Progenitor cell of endocrine pancreas (in vitro differentiated cells): ENCODE results near the gene DCTN2. TPM values are rescaled to one million over a fixed set of nuclear protein-coding genes. Genes with fewer than 3 reads are reported as not detected.
"Not testable (repeated sequence)": the region's sequence is repeated elsewhere in the genome, so short reads cannot be mapped to it uniquely, and the experiment has no call there.

Experiments
- DNase-seq: peaks from one replicate; pipeline ENCODE4 v3.0.0; 2021; ENCODE audit warnings: low spot score; ENCODE audit not compliant: unreplicated experiment
- H3K27ac Mint-ChIP-seq: 2 replicates; pipeline ENCODE4 v1.8.0; 2021; ENCODE audit warnings: mild to moderate bottlenecking, moderate library complexity, mixed read lengths
- H3K27me3 Mint-ChIP-seq: 2 replicates; pipeline ENCODE4 v1.8.0; 2021; ENCODE audit warnings: mixed read lengths
- H3K36me3 Mint-ChIP-seq: 2 replicates; pipeline ENCODE4 v1.8.0; 2022; ENCODE audit warnings: mixed read lengths; ENCODE audit not compliant: insufficient read depth
- H3K4me1 Mint-ChIP-seq: 2 replicates; pipeline ENCODE4 v1.8.0; 2021; ENCODE audit warnings: low read depth, mixed read lengths
- H3K4me3 Mint-ChIP-seq: 2 replicates; pipeline ENCODE4 v1.8.0; 2021; ENCODE audit warnings: low read depth, mild to moderate bottlenecking, moderate library complexity, mixed read lengths
- H3K9me3 Mint-ChIP-seq: 2 replicates; pipeline ENCODE4 v1.8.0; 2021; ENCODE audit warnings: low read depth, mixed read lengths
- total RNA-seq: library from RNA; stranded (reverse); gene quantifications from 2 replicates; pipeline ENCODE4 v1.2.1, GENCODE V29; 2021
- TF ChIP-seq, protein P1 (sequence below): fragments of 200-600 bp; sonication (generic); IDR thresholded peaks from one replicate; pipeline ENCODE4 v1.5.0; 2021; ENCODE audit warnings: antibody characterized with exemption, mild to moderate bottlenecking; ENCODE audit not compliant: unreplicated experiment

The DCTN2 gene
- total RNA-seq, 1 donor from 2014 or later = 144 TPM

DNA sequence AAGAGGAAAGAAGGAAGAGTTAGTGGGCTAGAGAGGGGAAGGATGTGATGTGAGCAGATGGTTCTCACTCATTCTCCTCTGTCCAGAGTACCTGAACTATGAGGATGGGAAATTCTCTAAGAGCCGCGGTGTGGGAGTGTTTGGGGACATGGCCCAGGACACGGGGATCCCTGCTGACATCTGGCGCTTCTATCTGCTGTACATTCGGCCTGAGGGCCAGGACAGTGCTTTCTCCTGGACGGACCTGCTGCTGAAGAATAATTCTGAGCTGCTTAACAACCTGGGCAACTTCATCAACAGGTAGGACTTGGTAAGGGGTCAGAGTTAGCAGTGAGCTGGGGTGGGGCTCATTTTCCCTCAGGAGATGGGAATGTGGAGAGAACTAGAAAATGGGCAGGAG, 34.3 kb downstream of the DCTN2 start:
- Mint-ChIP-seq H3K9me3 (peaks cover 2% of the 10 kb centered on the region), H3K4me3 (no peak overlapping the region), H3K36me3 (peaks cover 39% of the 10 kb centered on the region)

GRCh38 chr12:57511588-57512325, 35.2 kb downstream of the DCTN2 start:
- H3K27ac Mint-ChIP-seq = no peak overlapping the region
- TF ChIP-seq, protein P1, sequence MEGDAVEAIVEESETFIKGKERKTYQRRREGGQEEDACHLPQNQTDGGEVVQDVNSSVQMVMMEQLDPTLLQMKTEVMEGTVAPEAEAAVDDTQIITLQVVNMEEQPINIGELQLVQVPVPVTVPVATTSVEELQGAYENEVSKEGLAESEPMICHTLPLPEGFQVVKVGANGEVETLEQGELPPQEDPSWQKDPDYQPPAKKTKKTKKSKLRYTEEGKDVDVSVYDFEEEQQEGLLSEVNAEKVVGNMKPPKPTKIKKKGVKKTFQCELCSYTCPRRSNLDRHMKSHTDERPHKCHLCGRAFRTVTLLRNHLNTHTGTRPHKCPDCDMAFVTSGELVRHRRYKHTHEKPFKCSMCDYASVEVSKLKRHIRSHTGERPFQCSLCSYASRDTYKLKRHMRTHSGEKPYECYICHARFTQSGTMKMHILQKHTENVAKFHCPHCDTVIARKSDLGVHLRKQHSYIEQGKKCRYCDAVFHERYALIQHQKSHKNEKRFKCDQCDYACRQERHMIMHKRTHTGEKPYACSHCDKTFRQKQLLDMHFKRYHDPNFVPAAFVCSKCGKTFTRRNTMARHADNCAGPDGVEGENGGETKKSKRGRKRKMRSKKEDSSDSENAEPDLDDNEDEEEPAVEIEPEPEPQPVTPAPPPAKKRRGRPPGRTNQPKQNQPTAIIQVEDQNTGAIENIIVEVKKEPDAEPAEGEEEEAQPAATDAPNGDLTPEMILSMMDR = no peak
- peaks cover 33% of the 10 kb centered on the region for H3K36me3 Mint-ChIP-seq
- H3K4me3 Mint-ChIP-seq = no peak overlapping the region
- no peak for DNase-seq
- H3K9me3 Mint-ChIP-seq = peaks cover 2% of the 10 kb centered on the region
- H3K4me1 Mint-ChIP-seq = no peaks in the 10 kb centered on the region
- H3K27me3 Mint-ChIP-seq = no peaks in the 10 kb centered on the region

More for the DNA sequence above, 34.3 kb downstream of the DCTN2 start:
- no peak for DNase-seq
- H3K27me3 Mint-ChIP-seq = no peaks in the 10 kb centered on the region
- TF ChIP-seq, protein P1 = no peak
- H3K27ac Mint-ChIP-seq = no peak overlapping the region
- peaks cover 2% of the 10 kb centered on the region for H3K4me1 Mint-ChIP-seq

DNA sequence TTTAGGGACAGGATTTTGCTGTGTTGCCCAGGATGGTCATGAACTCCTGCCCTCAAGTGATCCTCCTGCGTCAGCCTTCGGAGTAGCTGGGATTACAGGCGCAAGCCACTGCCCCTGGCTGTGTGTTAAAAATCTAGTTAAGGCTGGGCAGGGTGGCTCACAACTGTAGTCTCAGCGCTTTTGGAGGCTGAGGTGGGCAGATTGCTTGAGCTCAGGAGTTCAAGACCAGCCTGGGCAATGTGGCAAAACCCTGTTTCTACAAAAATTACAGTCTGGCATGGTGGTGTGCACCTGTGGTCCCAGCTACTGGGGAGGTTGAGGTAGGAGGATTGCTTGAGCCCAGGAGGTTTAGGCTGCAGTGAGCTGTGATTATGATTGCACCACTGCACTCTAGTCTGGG, 35.8 kb downstream of the DCTN2 start:
- Mint-ChIP-seq H3K9me3 (peaks cover 2% of the 10 kb centered on the region), H3K27me3 (no peaks in the 10 kb centered on the region), H3K36me3 (peaks cover 37% of the 10 kb centered on the region), H3K27ac (no peak overlapping the region), H3K4me1 (no peaks in the 10 kb centered on the region), H3K4me3 (no peak overlapping the region)
- TF ChIP-seq, protein P1 = no peak
- DNase-seq = no peak

DNA sequence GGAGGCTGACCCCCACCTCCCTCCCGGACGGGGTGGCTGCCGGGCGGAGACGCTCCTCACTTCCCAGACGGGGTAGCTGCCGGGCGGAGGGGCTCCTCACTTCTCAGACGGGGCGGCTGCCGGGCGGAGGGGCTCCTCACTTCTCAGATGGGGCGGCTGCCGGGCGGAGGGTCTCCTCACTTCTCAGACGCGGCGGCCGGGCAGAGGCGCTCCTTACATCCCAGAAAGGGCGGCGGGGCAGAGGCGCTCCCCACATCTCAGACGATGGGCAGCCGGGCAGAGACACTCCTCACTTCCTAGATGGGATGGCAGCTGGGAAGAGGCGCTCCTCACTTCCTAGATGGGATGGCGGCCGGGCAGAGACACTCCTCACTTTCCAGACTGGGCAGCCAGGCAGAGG, 39.2 kb downstream of the DCTN2 start:
- H3K4me1 Mint-ChIP-seq, H3K27ac Mint-ChIP-seq, H3K27me3 Mint-ChIP-seq, DNase-seq, H3K4me3 Mint-ChIP-seq, H3K9me3 Mint-ChIP-seq: not testable (repeated sequence)
- H3K36me3 Mint-ChIP-seq = peaks cover 47% of the 10 kb centered on the region

DNA sequence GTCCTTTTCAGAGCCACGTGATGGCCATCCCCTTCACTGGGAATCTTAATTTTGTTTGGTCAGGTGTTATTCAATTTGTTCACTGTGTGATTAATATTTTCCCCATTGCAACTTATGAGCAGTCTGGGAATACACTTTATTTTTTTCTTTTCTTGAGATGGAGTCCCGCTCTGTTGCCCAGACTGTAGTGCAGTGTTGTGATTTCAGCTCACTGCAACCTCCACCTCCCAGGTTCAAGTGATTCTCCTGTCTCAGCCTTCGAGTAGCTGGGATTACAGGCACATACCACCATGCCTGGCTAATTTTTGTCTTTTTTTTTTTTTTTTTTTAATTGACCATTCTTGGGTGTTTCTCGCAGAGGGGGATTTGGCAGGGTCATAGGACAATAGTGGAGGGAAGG, 40.5 kb downstream of the DCTN2 start:
- peaks cover 47% of the 10 kb centered on the region for H3K36me3 Mint-ChIP-seq
- H3K27ac Mint-ChIP-seq, DNase-seq, H3K4me1 Mint-ChIP-seq, H3K4me3 Mint-ChIP-seq, H3K27me3 Mint-ChIP-seq, H3K9me3 Mint-ChIP-seq: not testable (repeated sequence)

GRCh38 chr12:57502311-57502969, 44.6 kb downstream of the DCTN2 start:
- H3K27ac Mint-ChIP-seq, H3K9me3 Mint-ChIP-seq, H3K27me3 Mint-ChIP-seq, DNase-seq, H3K4me1 Mint-ChIP-seq, H3K4me3 Mint-ChIP-seq: not testable (repeated sequence)
- H3K36me3 Mint-ChIP-seq = peaks cover 58% of the 10 kb centered on the region

GRCh38 chr12:57500213-57500612, 46.8 kb downstream of the DCTN2 start:
- no peak for DNase-seq
- Mint-ChIP-seq H3K36me3 (peaks cover 58% of the 10 kb centered on the region), H3K4me3 (no peak overlapping the region), H3K27me3 (no peaks in the 10 kb centered on the region), H3K27ac (no peak overlapping the region), H3K4me1 (no peaks in the 10 kb centered on the region), H3K9me3 (no peaks in the 10 kb centered on the region)
- TF ChIP-seq, protein P1 = no peak
